Peyer's patch (tissue), 4 donors: ENCODE measurements around the gene PCDHGB3. TPM values are rescaled to one million over a fixed set of nuclear protein-coding genes. Genes with fewer than 3 reads are reported as not detected.
"Not testable (repeated sequence)": the region's sequence is repeated elsewhere in the genome, so short reads cannot be mapped to it uniquely, and the experiment has no call there.

Experiments
- DNase-seq, 3 donors: peaks; one replicate each; pipeline ENCODE4 v3.0.0-alpha.2; 2017 to 2019
- H3K27ac ChIP-seq, 4 donors: fragments of 200-600 bp; sonication (generic); one replicate each; pipeline ENCODE4 v1.5.1; 2016 to 2019
- H3K27me3 ChIP-seq, 2 donors: fragments of 200-600 bp; sonication (generic); one replicate each; pipeline ENCODE4 v1.5.1; 2019
- H3K36me3 ChIP-seq, 3 donors: fragments of 200-600 bp; sonication (generic); one replicate each; pipeline ENCODE4 v1.5.1; 2016 to 2019
- H3K4me1 ChIP-seq, 4 donors: fragments of 200-600 bp; sonication (generic); one replicate each; pipeline ENCODE4 v1.5.1; 2016 to 2019
- H3K4me3 ChIP-seq, 4 donors: fragments of 200-600 bp; sonication (generic); 1 replicate in 3 of 4; 2 replicates in 1 of 4; pipeline ENCODE4 v1.5.1; 2016 to 2019; ENCODE audit warnings: mild to moderate bottlenecking in 1 of 4
- H3K9me3 ChIP-seq, 4 donors: fragments of 200-600 bp; sonication (generic); one replicate each; pipeline ENCODE4 v1.5.1; 2016 to 2019; ENCODE audit warnings: mild to moderate bottlenecking in 1 of 4
- POLR2A ChIP-seq, 2 donors: fragments of 450-650 bp; IDR thresholded peaks; one replicate each; pipeline ENCODE4 v1.5.1; 2017; ENCODE audit warnings: antibody characterized with exemption in 2 of 2, mild to moderate bottlenecking in 2 of 2, moderate library complexity in 2 of 2
- total RNA-seq, 4 donors: library from RNA; depleted of rRNA; stranded (reverse); fragments of >200 nt; gene quantifications; one replicate each; pipeline ENCODE4 v1.1.0, GENCODE V29; 2016
- TF ChIP-seq, protein P1 (sequence below), 6 experiments: fragments of 450-650 bp in 4 of 6; fragments of 200-600 bp in 2 of 6; sonication (generic) in 1 of 6; IDR thresholded peaks; one replicate each; pipeline ENCODE4 v1.5.1; 2017 to 2019; ENCODE audit warnings: antibody characterized with exemption in 6 of 6, mild to moderate bottlenecking in 3 of 6, moderate library complexity in 1 of 6

Gene PCDHGB3
- total RNA-seq, 4 donors from 2014 or later = 1.6 to 5.0 (median 2.0) TPM

GRCh38 chr5:141409598-141410306, 39.7 kb downstream of the PCDHGB3 start:
- no peaks in the 10 kb centered on the region for H3K27me3 ChIP-seq
- peaks cover 0 to 75% (median 13%) of the 10 kb centered on the region in 4 donors for H3K9me3 ChIP-seq

DNA sequence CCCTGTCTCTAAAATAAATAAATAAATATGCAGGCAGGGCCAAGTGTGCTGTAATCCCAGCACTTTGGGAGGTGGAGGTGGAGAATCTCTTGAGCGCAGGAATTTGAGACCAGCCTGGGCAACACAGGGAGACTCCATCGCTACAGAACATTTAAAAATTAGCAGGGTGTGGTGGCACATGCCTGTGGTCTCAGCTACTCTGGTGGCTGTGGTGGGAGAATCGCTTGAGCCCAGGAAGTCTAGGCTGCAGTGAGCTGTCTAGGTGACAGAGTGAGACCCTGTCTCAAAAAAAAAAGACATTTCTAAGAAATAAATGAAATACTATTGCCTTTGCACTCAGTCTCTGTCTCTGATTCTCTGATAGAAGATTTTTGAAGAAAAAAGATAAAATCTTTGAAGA, 41.5 kb downstream of the PCDHGB3 start:
- Histone ChIP-seq H3K27me3 (no peaks in the 10 kb centered on the region), H3K9me3 (peaks cover 0 to 73% (median 16%) of the 10 kb centered on the region in 4 donors)

More at GRCh38 chr5:141409598-141410306, 39.7 kb downstream of the PCDHGB3 start:
- Histone ChIP-seq H3K36me3 (no peaks in the 10 kb centered on the region), H3K4me1 (no peaks in the 10 kb centered on the region), H3K27ac (no peak overlapping the region), H3K4me3 (no peak overlapping the region)
- no peak for DNase-seq
- TF ChIP-seq, protein P1, sequence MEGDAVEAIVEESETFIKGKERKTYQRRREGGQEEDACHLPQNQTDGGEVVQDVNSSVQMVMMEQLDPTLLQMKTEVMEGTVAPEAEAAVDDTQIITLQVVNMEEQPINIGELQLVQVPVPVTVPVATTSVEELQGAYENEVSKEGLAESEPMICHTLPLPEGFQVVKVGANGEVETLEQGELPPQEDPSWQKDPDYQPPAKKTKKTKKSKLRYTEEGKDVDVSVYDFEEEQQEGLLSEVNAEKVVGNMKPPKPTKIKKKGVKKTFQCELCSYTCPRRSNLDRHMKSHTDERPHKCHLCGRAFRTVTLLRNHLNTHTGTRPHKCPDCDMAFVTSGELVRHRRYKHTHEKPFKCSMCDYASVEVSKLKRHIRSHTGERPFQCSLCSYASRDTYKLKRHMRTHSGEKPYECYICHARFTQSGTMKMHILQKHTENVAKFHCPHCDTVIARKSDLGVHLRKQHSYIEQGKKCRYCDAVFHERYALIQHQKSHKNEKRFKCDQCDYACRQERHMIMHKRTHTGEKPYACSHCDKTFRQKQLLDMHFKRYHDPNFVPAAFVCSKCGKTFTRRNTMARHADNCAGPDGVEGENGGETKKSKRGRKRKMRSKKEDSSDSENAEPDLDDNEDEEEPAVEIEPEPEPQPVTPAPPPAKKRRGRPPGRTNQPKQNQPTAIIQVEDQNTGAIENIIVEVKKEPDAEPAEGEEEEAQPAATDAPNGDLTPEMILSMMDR (IDR thresholded peaks at IDR 0.05) = no peak
- TF ChIP-seq POLR2A (IDR thresholded peaks at IDR 0.05) = no peak

GRCh38 chr5:141412854-141413539, 43.0 kb downstream of the PCDHGB3 start, which contains the start of gene PCDHGA10:
Gene PCDHGA10, plus strand, starts transcription at chr5:141412987. Its CDS starts 189 bp downstream, at chr5:141413176.
- no peaks in the 10 kb centered on the region for H3K27me3 ChIP-seq
- peaks cover 0 to 76% (median 16%) of the 10 kb centered on the region in 4 donors for H3K9me3 ChIP-seq
- peak within 1 kb of the TSS; percentile 24 to 45 (median 36) for H3K4me3 ChIP-seq
- no peak within 1 kb of the TSS for H3K27ac ChIP-seq
- H3K4me1 ChIP-seq = no peaks in the 10 kb centered on the region
- H3K36me3 ChIP-seq = no peaks in the 10 kb centered on the region
- no peak for TF ChIP-seq POLR2A (IDR thresholded peaks at IDR 0.05)
- TF ChIP-seq, protein P1 (IDR thresholded peaks at IDR 0.05) = peak in 4 of 6 experiments; percentile 53 to 64 (median 61)
- DNase-seq = peak in 2 of 3 donors; percentile 57 to 83

More for the DNA sequence above, 41.5 kb downstream of the PCDHGB3 start:
- no peak for TF ChIP-seq POLR2A (IDR thresholded peaks at IDR 0.05)
- TF ChIP-seq, protein P1 (IDR thresholded peaks at IDR 0.05) = no peak
- no peaks in the 10 kb centered on the region for H3K4me1 ChIP-seq
- no peak for DNase-seq
- H3K36me3 ChIP-seq = no peaks in the 10 kb centered on the region
- no peak overlapping the region for H3K4me3 ChIP-seq
- H3K27ac ChIP-seq = no peak overlapping the region

DNA sequence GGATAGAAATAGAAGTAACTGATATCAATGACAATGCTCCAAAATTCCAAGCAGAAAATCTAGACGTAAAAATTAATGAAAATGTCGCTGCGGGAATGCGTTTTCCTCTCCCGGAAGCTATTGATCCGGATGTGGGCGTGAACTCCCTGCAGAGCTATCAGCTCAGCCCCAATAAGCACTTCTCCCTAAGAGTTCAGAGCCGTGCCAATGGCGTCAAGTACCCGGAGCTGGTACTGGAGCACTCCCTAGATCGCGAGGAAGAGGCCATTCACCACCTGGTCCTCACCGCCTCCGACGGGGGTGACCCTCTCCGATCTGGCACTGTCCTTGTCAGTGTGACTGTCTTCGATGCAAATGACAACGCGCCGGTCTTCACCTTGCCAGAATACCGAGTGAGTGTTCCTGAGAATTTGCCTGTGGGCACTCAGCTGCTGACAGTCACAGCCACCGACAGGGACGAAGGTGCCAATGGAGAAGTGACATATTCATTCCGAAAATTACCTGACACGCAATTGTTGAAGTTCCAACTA, 43.6 kb downstream of the PCDHGB3 start:
- Histone ChIP-seq H3K27me3 (no peaks in the 10 kb centered on the region), H3K36me3 (no peaks in the 10 kb centered on the region), H3K4me3 (peak overlapping the region; percentile 24 to 45 (median 36)), H3K27ac (no peak overlapping the region), H3K4me1 (no peaks in the 10 kb centered on the region), H3K9me3 (peaks cover 0 to 76% (median 18%) of the 10 kb centered on the region in 4 donors)
- DNase-seq = no peak
- TF ChIP-seq POLR2A (IDR thresholded peaks at IDR 0.05) = no peak
- TF ChIP-seq, protein P1 (IDR thresholded peaks at IDR 0.05) = no peak

DNA sequence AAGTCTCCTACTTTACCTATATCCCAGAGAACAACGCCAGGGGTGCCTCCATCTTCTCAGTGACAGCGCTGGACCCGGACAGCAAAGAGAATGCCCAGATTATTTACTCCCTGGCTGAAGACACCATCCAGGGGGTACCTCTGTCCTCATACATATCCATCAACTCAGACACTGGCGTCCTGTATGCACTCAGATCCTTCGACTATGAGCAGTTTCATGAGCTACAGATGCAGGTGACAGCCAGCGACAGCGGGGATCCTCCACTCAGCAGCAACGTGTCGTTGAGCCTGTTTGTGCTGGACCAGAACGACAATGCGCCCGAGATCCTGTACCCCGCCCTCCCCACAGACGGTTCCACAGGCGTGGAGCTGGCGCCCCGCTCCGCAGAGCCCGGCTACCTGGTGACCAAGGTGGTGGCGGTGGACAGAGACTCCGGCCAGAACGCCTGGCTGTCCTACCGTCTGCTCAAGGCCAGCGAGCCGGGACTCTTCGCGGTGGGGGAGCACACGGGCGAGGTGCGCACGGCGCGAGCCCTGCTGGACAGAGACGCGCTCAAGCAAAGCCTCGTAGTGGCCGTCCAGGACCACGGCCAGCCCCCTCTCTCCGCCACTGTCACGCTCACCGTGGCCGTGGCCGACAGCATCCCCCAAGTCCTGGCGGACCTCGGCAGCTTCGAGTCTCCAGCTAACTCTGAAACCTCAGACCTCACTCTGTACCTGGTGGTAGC, 44.7 kb downstream of the PCDHGB3 start:
- H3K27me3 ChIP-seq, H3K36me3 ChIP-seq, H3K27ac ChIP-seq, H3K4me1 ChIP-seq, DNase-seq, H3K4me3 ChIP-seq: not testable (repeated sequence)
- peaks cover 0 to 76% (median 19%) of the 10 kb centered on the region in 4 donors for H3K9me3 ChIP-seq

DNA sequence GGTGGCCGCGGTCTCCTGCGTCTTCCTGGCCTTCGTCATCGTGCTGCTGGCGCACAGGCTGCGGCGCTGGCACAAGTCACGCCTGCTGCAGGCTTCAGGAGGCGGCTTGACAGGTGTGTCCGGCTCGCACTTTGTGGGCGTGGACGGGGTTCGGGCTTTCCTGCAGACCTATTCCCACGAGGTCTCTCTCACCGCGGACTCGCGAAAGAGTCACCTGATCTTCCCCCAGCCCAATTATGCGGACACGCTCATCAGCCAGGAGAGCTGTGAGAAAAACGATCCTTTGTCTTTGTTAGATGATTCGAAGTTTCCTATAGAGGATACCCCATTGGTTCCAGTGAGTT, 45.2 kb downstream of the PCDHGB3 start:
- peaks cover 0 to 76% (median 17%) of the 10 kb centered on the region in 4 donors for H3K9me3 ChIP-seq
- H3K4me3 ChIP-seq, H3K27ac ChIP-seq, H3K36me3 ChIP-seq, DNase-seq, H3K27me3 ChIP-seq, H3K4me1 ChIP-seq: not testable (repeated sequence)
